IMR-90 (cell line): ENCODE data around the gene OPHN1.

Source experiments
- BHLHE40 ChIP-seq: fragments of 150-350 bp; IDR thresholded peaks from 2 replicates; pipeline ENCODE4 v1.6.1; 2016; ENCODE audit warnings: mild to moderate bottlenecking, low read depth, low read length
- CEBPB ChIP-seq: IDR thresholded peaks from 2 replicates; pipeline ENCODE4 v1.6.1; 2012; ENCODE audit warnings: low read depth, low read length, improper control_type of control experiment
- CHD1 ChIP-seq: IDR thresholded peaks from 2 replicates; pipeline ENCODE4 v1.6.1; 2012; ENCODE audit warnings: low read depth, low read length, improper control_type of control experiment
- MAFK ChIP-seq: IDR thresholded peaks from 2 replicates; pipeline ENCODE4 v1.6.1; 2012; ENCODE audit warnings: low read depth, low read length, improper control_type of control experiment
- MAZ ChIP-seq: IDR thresholded peaks from 2 replicates; pipeline ENCODE4 v1.6.1; 2012; ENCODE audit warnings: low read depth, mild to moderate bottlenecking, low read length, improper control_type of control experiment, moderate library complexity, borderline replicate concordance
- MXI1 ChIP-seq: IDR thresholded peaks from 2 replicates; pipeline ENCODE4 v1.6.1; 2012; ENCODE audit warnings: low read depth, mild to moderate bottlenecking, low read length, moderate library complexity, borderline replicate concordance
- POLR2A ChIP-seq: IDR thresholded peaks from 2 replicates; pipeline ENCODE4 v1.6.1; 2012; ENCODE audit warnings: mild to moderate bottlenecking, low read depth, low read length
- RAD21 ChIP-seq: IDR thresholded peaks from 2 replicates; pipeline ENCODE4 v1.6.1; 2012; ENCODE audit warnings: low read length, improper control_type of control experiment
- RCOR1 ChIP-seq: IDR thresholded peaks from 2 replicates; pipeline ENCODE4 v1.6.1; 2012; ENCODE audit warnings: mild to moderate bottlenecking, low read length, improper control_type of control experiment; ENCODE audit not compliant: insufficient replicate concordance
- RFX5 ChIP-seq: IDR thresholded peaks from 2 replicates; pipeline ENCODE4 v1.8.0; 2012; ENCODE audit warnings: low read depth, mild to moderate bottlenecking, low read length, moderate library complexity
- SMC3 ChIP-seq: fragments of 150-350 bp; IDR thresholded peaks from 2 replicates; pipeline ENCODE4 v1.6.1; 2016; ENCODE audit warnings: low read depth, mild to moderate bottlenecking, antibody characterized with exemption, low read length, moderate library complexity
- TF ChIP-seq, protein P1 (sequence below): fragments of 150-350 bp; IDR thresholded peaks from 2 replicates; pipeline ENCODE4 v1.6.1; 2017; ENCODE audit warnings: mild to moderate bottlenecking, antibody characterized with exemption, low read length, low read depth
- TF ChIP-seq, protein P2 (sequence below): conservative IDR thresholded peaks from 2 replicates; pipeline ENCODE4 v1.5.1; 2012; ENCODE audit warnings: mild to moderate bottlenecking, low read depth, low read length, improper control_type of control experiment
- TF ChIP-seq, protein P3 (sequence below): fragments of 150-350 bp; IDR thresholded peaks from 2 replicates; pipeline ENCODE4 v1.6.1; 2016; ENCODE audit warnings: low read depth, mild to moderate bottlenecking, low read length, moderate library complexity, borderline replicate concordance

- TF ChIP-seq, protein P1, sequence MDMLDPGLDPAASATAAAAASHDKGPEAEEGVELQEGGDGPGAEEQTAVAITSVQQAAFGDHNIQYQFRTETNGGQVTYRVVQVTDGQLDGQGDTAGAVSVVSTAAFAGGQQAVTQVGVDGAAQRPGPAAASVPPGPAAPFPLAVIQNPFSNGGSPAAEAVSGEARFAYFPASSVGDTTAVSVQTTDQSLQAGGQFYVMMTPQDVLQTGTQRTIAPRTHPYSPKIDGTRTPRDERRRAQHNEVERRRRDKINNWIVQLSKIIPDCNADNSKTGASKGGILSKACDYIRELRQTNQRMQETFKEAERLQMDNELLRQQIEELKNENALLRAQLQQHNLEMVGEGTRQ, result no peak
- TF ChIP-seq, protein P2, sequence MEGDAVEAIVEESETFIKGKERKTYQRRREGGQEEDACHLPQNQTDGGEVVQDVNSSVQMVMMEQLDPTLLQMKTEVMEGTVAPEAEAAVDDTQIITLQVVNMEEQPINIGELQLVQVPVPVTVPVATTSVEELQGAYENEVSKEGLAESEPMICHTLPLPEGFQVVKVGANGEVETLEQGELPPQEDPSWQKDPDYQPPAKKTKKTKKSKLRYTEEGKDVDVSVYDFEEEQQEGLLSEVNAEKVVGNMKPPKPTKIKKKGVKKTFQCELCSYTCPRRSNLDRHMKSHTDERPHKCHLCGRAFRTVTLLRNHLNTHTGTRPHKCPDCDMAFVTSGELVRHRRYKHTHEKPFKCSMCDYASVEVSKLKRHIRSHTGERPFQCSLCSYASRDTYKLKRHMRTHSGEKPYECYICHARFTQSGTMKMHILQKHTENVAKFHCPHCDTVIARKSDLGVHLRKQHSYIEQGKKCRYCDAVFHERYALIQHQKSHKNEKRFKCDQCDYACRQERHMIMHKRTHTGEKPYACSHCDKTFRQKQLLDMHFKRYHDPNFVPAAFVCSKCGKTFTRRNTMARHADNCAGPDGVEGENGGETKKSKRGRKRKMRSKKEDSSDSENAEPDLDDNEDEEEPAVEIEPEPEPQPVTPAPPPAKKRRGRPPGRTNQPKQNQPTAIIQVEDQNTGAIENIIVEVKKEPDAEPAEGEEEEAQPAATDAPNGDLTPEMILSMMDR, result no peak
- no peak for TF ChIP-seq POLR2A
- TF ChIP-seq RAD21, result no peak
- no peak for TF ChIP-seq MXI1
- no peak for TF ChIP-seq MAFK
- no peak for TF ChIP-seq BHLHE40
- no peak for TF ChIP-seq MAZ
- no peak for TF ChIP-seq CHD1
- TF ChIP-seq, protein P3, sequence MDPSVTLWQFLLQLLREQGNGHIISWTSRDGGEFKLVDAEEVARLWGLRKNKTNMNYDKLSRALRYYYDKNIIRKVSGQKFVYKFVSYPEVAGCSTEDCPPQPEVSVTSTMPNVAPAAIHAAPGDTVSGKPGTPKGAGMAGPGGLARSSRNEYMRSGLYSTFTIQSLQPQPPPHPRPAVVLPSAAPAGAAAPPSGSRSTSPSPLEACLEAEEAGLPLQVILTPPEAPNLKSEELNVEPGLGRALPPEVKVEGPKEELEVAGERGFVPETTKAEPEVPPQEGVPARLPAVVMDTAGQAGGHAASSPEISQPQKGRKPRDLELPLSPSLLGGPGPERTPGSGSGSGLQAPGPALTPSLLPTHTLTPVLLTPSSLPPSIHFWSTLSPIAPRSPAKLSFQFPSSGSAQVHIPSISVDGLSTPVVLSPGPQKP, result no peak
- no peak for TF ChIP-seq RFX5
- TF ChIP-seq CEBPB, result no peak
- TF ChIP-seq SMC3, result no peak
- TF ChIP-seq RCOR1, result no peak
Observed at GRCh38 chrX:68190799-68191198, 242.5 kb downstream of the OPHN1 start.
